ENCODE data around the gene LDLRAD4.

DNA sequence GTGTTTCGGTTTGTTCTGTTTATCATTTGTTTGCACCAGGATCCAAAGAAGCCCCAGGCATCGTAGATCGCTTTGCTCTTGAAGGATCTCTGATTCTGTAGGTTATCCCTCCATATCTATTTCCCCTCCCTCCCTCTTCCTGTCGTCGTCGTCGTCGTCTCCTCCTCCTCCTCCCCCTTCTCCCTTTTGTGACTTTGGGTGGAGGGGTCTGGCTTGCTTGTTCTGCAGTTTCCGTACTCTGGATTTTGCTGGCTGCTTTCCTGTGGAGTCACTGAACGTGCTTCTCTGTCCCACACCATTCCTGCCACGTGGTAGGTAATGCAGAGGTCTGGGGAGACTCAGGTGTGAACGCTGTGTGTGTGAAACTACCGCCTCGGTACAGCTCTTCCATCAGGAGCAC, 225.0 kb downstream of the LDLRAD4 start:
- TF ChIP-seq POLR2A (IDR thresholded peaks at IDR 0.05) = no peak
- TF ChIP-seq, protein P1, sequence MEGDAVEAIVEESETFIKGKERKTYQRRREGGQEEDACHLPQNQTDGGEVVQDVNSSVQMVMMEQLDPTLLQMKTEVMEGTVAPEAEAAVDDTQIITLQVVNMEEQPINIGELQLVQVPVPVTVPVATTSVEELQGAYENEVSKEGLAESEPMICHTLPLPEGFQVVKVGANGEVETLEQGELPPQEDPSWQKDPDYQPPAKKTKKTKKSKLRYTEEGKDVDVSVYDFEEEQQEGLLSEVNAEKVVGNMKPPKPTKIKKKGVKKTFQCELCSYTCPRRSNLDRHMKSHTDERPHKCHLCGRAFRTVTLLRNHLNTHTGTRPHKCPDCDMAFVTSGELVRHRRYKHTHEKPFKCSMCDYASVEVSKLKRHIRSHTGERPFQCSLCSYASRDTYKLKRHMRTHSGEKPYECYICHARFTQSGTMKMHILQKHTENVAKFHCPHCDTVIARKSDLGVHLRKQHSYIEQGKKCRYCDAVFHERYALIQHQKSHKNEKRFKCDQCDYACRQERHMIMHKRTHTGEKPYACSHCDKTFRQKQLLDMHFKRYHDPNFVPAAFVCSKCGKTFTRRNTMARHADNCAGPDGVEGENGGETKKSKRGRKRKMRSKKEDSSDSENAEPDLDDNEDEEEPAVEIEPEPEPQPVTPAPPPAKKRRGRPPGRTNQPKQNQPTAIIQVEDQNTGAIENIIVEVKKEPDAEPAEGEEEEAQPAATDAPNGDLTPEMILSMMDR (IDR thresholded peaks at IDR 0.05) = no peak
